Cardiac fibroblast (primary cell): ENCODE data around the gene NEURL2.

Source experiments
- DNase-seq, 2 donors: peaks; one replicate each; pipeline versions ENCODE4 v3.0.0 to v3.0.0-alpha.2; 2010; ENCODE audit warnings: low read depth in 2 of 2
- H3K4me3 ChIP-seq, 2 donors: replicated peaks in 1 of 2; 1 replicate in 1 of 2; 2 replicates in 1 of 2; pipeline ENCODE4 v1.5.1; 2011; ENCODE audit warnings: low read depth in 2 of 2, low read length in 2 of 2, mild to moderate bottlenecking in 2 of 2, moderate library complexity in 1 of 2
- TF ChIP-seq, protein P1 (sequence below): IDR thresholded peaks from one replicate; pipeline ENCODE4 v1.5.1; 2011; ENCODE audit warnings: low read depth, mild to moderate bottlenecking, low read length, inconsistent platforms

The NEURL2 gene

DNA sequence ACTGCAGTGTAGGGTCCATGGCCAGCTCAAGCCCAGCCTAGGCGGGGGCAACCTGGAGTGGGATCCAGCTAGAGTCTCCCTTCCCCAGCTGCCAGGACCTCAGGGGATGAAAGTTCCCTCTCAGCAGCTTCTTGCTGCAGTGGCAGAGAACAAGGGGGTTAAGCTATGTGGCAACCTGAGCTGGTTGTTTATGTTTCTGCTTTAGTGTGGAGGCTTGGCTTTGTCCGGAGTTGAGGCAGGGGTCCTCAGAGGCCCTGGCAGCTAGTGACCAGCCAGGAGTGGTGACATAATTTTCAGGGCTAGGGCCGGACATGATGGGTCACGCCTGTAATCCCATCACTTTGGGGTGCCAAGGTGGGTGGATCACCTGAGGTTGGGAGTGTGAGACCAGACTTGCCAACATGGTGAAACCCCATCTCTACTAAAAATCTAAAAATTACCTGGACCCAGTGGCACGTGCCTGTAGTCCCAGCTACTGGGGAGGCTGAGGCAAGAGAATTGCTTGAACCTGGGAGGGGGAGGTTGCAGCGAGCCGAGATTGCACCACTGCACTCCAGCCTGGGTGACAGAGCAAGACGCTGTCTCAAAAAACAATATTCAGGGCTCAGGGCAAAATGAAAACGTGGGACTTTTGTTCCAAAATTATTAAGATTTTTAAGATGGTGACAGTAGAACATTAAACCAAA is 35.0 kb upstream of the NEURL2 start:
- no peak for DNase-seq
- H3K4me3 ChIP-seq, result no peak overlapping the region
- TF ChIP-seq, protein P1, sequence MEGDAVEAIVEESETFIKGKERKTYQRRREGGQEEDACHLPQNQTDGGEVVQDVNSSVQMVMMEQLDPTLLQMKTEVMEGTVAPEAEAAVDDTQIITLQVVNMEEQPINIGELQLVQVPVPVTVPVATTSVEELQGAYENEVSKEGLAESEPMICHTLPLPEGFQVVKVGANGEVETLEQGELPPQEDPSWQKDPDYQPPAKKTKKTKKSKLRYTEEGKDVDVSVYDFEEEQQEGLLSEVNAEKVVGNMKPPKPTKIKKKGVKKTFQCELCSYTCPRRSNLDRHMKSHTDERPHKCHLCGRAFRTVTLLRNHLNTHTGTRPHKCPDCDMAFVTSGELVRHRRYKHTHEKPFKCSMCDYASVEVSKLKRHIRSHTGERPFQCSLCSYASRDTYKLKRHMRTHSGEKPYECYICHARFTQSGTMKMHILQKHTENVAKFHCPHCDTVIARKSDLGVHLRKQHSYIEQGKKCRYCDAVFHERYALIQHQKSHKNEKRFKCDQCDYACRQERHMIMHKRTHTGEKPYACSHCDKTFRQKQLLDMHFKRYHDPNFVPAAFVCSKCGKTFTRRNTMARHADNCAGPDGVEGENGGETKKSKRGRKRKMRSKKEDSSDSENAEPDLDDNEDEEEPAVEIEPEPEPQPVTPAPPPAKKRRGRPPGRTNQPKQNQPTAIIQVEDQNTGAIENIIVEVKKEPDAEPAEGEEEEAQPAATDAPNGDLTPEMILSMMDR, result no peak

DNA sequence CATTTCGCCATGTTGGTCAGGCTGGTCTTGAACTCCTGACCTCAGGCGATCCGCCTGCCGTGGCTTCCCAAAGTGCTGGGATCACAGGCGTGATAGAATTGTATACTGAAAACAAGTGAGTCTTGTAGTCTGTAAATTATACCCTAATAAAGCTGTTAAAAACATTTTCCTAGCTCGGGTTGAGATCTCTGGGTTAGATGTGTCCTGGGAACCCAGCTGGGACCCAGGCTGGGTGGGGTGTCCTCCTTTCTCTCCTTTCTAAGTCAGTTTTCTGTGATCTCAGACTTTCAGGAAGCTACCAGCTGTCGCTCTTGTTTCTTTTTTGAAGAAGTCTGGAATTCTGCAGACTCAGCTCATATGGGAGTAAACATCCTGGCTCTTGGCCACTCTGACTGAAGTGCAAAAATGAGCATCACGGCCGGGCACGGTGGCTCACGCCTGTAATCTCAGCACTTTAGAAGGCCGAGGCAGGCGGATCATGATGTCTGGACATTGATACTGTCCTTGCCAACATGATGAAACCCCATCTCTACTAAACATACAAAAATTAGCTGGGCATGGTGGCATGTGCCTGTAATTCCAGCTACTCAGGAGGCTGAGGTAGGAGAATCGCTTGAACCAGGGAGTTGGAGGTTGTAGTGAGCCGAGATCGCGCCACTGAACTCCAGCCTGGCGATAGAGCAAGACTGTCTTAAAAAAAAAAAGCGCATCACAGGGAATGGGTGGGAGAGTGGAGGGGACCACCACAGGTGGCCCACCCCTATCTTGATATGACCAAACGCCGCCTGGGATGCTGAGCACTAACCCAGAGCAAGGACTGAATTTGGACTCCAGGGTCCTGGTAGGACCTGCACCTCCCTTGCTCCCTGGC is 33.6 kb upstream of the NEURL2 start:
- DNase-seq, result peak; percentile 62 to 79
- TF ChIP-seq, protein P1, result no peak
- no peak overlapping the region for H3K4me3 ChIP-seq

DNA sequence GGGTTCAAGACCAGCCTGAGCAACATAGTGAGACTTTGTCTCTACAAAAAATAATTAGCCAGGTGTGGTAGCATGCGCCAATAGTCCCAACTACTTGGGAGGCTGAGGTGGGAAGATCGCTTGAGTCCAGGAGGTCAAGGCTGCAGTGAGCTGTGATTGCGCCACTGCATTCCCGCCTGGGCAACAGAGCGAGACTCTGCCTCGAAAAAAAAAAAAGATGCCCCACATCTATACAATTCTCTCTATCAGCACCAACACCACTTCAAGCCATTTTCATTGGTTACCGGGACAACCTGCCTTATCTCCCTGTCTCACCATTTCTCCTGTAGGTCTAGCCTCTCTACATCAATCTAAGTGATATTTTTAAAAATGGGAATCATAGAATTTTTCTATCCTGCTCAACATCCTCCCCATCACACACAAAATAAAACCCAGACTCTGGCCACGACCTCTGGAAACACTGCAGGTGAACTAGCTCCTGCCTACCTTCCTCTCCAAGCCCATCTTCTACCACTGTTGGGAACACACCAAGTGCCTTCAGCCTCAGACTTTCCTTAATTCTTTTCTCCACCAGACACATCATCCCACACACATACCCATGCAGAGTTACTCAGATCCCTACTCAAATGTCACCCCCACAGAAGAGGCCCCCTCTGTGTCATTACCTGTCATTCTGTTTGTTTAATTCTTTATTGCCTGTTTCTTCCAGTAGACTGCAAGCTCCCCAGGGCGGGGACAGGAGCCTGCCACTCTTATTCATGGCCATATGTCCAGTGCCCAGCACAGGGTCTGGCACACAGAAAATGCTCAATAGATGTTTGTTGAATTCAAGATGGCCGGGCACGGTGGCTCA is 30.6 kb upstream of the NEURL2 start:
- DNase-seq, result no peak
- H3K4me3 ChIP-seq, result no peak overlapping the region
- TF ChIP-seq, protein P1, result no peak

DNA sequence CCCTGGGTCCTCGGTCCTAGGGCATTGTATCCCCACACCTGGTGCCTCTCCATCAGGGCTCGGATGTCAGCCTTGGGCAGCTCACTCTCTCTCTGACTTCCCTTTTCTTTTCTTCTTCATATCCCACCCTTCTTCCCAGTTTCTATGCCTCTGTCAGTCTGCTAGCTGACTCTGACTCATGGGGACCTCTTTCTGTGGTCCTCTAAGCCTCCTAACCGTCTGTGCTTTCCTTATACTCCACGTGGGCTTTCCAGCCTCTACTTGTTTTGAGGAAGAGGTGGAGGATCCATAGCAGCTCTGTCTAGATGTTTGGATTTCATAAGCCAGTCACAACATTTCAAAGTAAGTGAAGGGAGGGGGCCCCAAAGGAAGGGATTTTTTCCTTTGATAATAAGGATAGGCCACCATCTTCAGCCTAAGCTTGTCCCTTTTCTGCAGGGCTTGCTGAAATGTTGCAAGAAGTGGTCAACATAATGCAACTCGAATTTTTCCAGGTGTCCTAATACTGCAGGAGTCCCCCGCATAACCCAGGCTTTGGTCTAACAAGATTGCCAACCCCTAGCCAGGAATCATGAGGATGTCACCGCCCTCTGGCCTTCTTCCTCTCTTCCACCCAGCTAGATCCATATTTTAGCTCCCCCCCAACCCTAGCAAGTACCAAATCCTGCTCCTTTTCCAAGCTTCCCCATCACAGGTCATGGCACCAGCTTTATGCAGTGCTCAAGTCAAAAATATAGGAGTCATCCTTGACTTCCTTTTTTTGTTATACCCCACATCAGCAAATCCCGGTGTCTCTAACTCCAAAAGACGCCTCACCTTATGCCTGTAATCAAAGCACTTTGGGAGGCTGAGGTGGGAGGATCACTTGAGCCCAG is 29.7 kb upstream of the NEURL2 start:
- no peak overlapping the region for H3K4me3 ChIP-seq
- no peak for DNase-seq
- TF ChIP-seq, protein P1, result no peak

DNA sequence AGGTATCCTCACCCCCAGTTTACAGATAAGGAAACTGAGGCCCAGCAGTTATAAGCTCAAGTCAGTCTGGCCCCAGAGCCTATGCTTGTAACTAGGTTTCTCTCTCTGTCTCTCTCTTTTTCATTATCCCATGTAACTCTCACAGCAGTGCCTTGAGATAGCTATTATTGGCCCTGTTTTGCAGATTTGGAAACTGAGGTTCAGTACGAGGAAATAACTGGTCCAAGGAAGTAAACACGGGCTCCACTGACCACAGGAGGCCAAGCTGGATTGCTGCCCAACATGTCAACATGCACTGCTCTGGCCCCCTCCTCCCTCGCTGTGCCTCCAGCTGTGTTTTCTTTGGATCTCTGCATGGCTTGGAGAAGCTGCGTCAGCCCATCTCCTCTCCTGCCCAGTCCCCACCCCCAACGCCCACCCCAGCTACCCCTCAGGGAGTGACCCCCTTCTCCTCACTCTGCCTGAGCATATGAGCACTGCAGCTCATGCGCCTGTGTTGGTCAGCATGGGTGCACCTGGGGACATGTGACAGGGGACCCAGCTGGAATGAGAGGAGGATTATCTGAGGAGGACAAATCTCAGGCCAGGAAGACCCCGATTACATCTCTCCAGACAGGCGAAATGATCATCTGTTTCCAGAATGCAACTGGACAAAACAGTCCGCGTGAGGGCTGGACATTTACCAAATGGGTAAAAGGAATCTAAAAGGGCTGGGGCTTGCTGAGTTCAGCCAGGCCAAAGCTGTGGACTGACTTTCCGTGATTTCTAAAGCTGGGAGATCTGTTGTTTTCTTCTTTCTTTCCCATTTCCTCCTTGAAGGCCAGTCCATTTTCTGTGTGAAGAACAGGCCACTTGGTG is 28.8 kb upstream of the NEURL2 start:
- H3K4me3 ChIP-seq, result no peak overlapping the region
- TF ChIP-seq, protein P1, result no peak
- peak; percentile 87 to 96 for DNase-seq
